ENCODE results near the gene BPI. TPM values are rescaled to one million over a fixed set of nuclear protein-coding genes. Genes with fewer than 3 reads are reported as not detected.

The BPI gene
- total RNA-seq, 4 donors from 2014 or later: not detected

GRCh38 chr20:38342713-38343310, 38.9 kb downstream of the BPI start:
- DNase-seq: no peak
- in situ Hi-C loops (cut with MboI; ENCODE audit: low pct_ligation_motif_present in 1 of 4, low pct_unique_long_range_greater_than_20kb in 1 of 4, low sequenced_read_pairs in 3 of 4) (no loop called here), intact Hi-C loops (cut with DNase I; ENCODE audit: low total_unique reads) (no loop called here)
- Histone ChIP-seq H3K4me1 (peaks cover 0 to 12% (median 3%) of the 10 kb centered on the region in 4 donors), H3K4me3 (peak overlapping the region in 3 of 4 donors; percentile 12 to 36 (median 13)), H3K9me3 (peaks cover 3 to 4% of the 10 kb centered on the region in 2 donors), H3K27me3 (peaks cover 11% of the 10 kb centered on the region), H3K36me3 (no peaks in the 10 kb centered on the region), H3K27ac (peak overlapping the region; percentile 26 to 41 (median 34))
- 32 to 42% methylated on average over 5 of the region's 5 CpGs for WGBS, 2 donors (ENCODE audit: low coverage in 1 of 2)
- TF ChIP-seq POLR2AphosphoS5 (IDR thresholded peaks at IDR 0.05) (no peak), EP300 (IDR thresholded peaks at IDR 0.05; ENCODE audit: low read depth) (no peak), POLR2A (IDR thresholded peaks at IDR 0.05) (no peak), CTCF (IDR thresholded peaks at IDR 0.05) (no peak)

DNA sequence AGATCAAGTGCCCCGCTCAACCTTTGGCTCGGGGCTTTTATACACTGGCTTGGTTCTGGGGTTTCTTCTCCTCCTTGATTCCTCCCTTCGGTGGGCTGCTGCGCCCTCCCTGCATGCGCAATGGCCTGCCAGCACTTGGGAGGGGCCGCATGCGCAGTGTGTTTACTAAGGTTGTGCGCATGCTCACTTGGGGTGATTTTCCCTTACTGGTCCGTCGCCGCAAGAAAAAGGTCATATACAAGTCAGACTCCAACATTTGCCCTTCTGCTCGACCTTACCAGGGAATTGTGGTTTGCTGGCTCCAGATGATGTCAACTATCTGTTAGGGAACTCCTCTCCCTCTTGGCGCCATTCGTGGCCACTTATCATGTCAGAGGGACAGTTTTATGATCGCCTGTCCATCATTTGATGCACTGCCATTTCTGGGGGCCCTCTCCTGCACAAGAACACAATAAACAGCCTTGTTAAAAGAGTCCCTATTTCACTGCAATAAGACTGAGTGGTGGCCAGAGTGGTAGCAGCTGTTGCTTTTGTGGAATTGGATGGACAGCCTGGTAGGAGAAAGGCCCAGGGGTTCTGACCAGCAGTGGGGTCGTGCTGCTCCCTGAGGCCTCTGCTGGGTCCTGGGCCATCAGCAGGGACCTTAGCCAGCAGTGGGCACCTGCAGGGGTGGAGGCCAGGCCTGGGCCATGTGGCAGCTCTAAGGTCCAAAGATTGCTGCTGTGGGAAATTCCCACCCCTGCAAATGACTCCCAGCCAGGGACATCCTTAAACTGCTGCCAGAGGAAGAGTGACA, 39.6 kb downstream of the BPI start:
- in situ Hi-C loops (cut with MboI; ENCODE audit: low pct_ligation_motif_present in 1 of 4, low pct_unique_long_range_greater_than_20kb in 1 of 4, low sequenced_read_pairs in 3 of 4) (no loop called here), intact Hi-C loops (cut with DNase I; ENCODE audit: low total_unique reads) (no loop called here)
- H3K9me3 ChIP-seq: no peaks in the 10 kb centered on the region
- 41% methylated on average over 16 of the region's 16 CpGs; no CpG with 5 or more reads in 1 of the 2 donors for WGBS, 2 donors (ENCODE audit: low coverage in 1 of 2)
- H3K36me3 ChIP-seq: no peaks in the 10 kb centered on the region
- H3K27me3 ChIP-seq: peaks cover 6% of the 10 kb centered on the region
- peak overlapping the region; percentile 26 to 41 (median 34) for H3K27ac ChIP-seq
- DNase-seq: peak; percentile 62
- H3K4me1 ChIP-seq: peaks cover 0 to 12% (median 3%) of the 10 kb centered on the region in 4 donors
- H3K4me3 ChIP-seq: peak overlapping the region in 3 of 4 donors; percentile 12 to 36 (median 13)
- no peak for TF ChIP-seq EP300 (IDR thresholded peaks at IDR 0.05; ENCODE audit: low read depth)
- no peak for TF ChIP-seq CTCF (IDR thresholded peaks at IDR 0.05)
- TF ChIP-seq POLR2A (IDR thresholded peaks at IDR 0.05): no peak
- TF ChIP-seq POLR2AphosphoS5 (IDR thresholded peaks at IDR 0.05): no peak

GRCh38 chr20:38344107-38344701, 40.2 kb downstream of the BPI start:
- in situ Hi-C loops (cut with MboI; ENCODE audit: low pct_ligation_motif_present in 1 of 4, low pct_unique_long_range_greater_than_20kb in 1 of 4, low sequenced_read_pairs in 3 of 4) (no loop called here), intact Hi-C loops (cut with DNase I; ENCODE audit: low total_unique reads) (no loop called here)
- no peak overlapping the region for H3K4me3 ChIP-seq
- H3K36me3 ChIP-seq: no peaks in the 10 kb centered on the region
- no peak overlapping the region for H3K27ac ChIP-seq
- 88% methylated on average over 5 of the region's 5 CpGs; no CpG with 5 or more reads in 1 of the 2 donors for WGBS, 2 donors (ENCODE audit: low coverage in 1 of 2)
- no peak for DNase-seq
- H3K9me3 ChIP-seq: no peaks in the 10 kb centered on the region
- H3K27me3 ChIP-seq: no peaks in the 10 kb centered on the region
- peaks cover 0 to 12% (median 3%) of the 10 kb centered on the region in 4 donors for H3K4me1 ChIP-seq
- TF ChIP-seq CTCF (IDR thresholded peaks at IDR 0.05) (no peak), POLR2A (IDR thresholded peaks at IDR 0.05) (no peak), POLR2AphosphoS5 (IDR thresholded peaks at IDR 0.05) (no peak), EP300 (IDR thresholded peaks at IDR 0.05; ENCODE audit: low read depth) (no peak)

DNA sequence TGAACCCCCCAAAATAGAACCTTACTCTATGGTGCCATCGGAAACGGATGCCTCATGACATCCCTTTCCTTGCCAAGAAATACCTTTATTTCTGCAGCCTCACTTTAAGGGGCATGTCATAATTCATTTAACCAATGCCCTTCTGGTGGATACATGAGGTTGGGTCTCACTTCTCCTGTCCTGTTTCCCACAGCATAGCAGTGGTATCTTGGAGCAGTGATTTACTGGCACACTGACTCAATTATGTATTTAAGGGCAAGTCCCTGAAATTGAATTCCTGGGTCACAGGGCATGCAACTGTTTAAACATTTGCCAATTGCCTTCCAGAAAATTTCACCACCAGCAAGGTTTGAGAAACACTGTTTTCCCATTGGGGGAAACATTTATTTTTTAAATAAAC, 41.7 kb downstream of the BPI start:
- no peaks in the 10 kb centered on the region for H3K9me3 ChIP-seq
- no peak overlapping the region for H3K27ac ChIP-seq
- peaks cover 0 to 12% (median 3%) of the 10 kb centered on the region in 4 donors for H3K4me1 ChIP-seq
- in situ Hi-C loops (cut with MboI; ENCODE audit: low pct_ligation_motif_present in 1 of 4, low pct_unique_long_range_greater_than_20kb in 1 of 4, low sequenced_read_pairs in 3 of 4): no loop called here
- no peak overlapping the region for H3K4me3 ChIP-seq
- intact Hi-C loops (cut with DNase I; ENCODE audit: low total_unique reads): no loop called here
- no peak for DNase-seq
- H3K36me3 ChIP-seq: no peaks in the 10 kb centered on the region
- H3K27me3 ChIP-seq: no peaks in the 10 kb centered on the region
- 30 to 60% methylated on average over 2 of the region's 2 CpGs for WGBS, 2 donors (ENCODE audit: low coverage in 1 of 2)
- TF ChIP-seq POLR2AphosphoS5 (IDR thresholded peaks at IDR 0.05): no peak
- no peak for TF ChIP-seq CTCF (IDR thresholded peaks at IDR 0.05)
- TF ChIP-seq EP300 (IDR thresholded peaks at IDR 0.05; ENCODE audit: low read depth): no peak
- no peak for TF ChIP-seq POLR2A (IDR thresholded peaks at IDR 0.05)
